Measurements from ENCODE around the gene MRPL55. TPM values are rescaled to one million over a fixed set of nuclear protein-coding genes. Genes with fewer than 3 reads are reported as not detected.

MRPL55 gene
- total and polyA plus RNA-seq, 2 of the 4 experiments (the other 2 are of a cell fraction), result 48.9 to 95.4 TPM

- Histone ChIP-seq H3K4me1 (ENCODE audit: control insufficient read depth, insufficient read depth, low read length) (peaks cover 29% of the 10 kb centered on the region), H2BK20ac (ENCODE audit: low read depth, low read length) (no peak overlapping the region), H4K5ac (ENCODE audit: low read depth, low read length) (no peak overlapping the region), H2AK9ac (replicated peaks; ENCODE audit: low read depth, low read length, poor library complexity) (no peak overlapping the region), H2AFZ (replicated peaks; ENCODE audit: low read length, poor library complexity) (no peak overlapping the region), H4K20me1 (ENCODE audit: insufficient read depth, low read length) (peaks cover 67% of the 10 kb centered on the region), H3K27me3 (ENCODE audit: control insufficient read depth, insufficient read depth, low read length) (no peaks in the 10 kb centered on the region), H3K4me3 (ENCODE audit: insufficient read depth, low read depth, low read length) (no peak overlapping the region), H4K8ac (ENCODE audit: low read depth in 2 of 2, low read length in 2 of 2) (no peak overlapping the region), H4K91ac (ENCODE audit: insufficient read depth, low read depth, low read length) (no peak overlapping the region), H3K79me1 (ENCODE audit: low read depth in 1 of 2, low read length in 2 of 2) (peaks cover 0 to 43% of the 10 kb centered on the region in 2 experiments; a peak in 2 of 4 replicates), H2BK5ac (ENCODE audit: low read depth, low read length, poor library complexity, severe bottlenecking) (peak overlapping the region; percentile 97), H3K9ac (ENCODE audit: low read depth, low read length) (peak overlapping the region; percentile 99), H3K18ac (ENCODE audit: low read depth, low read length) (no peak overlapping the region), H2BK15ac (ENCODE audit: low read depth, low read length) (no peak overlapping the region), H3K4ac (ENCODE audit: low read depth, low read length) (0 out of 2 replicates have a peak overlapping the region, but pooled peaks have one; percentile 25), H3K27ac (ENCODE audit: insufficient read depth, low read length) (peak overlapping the region; percentile 74), H2AK5ac (ENCODE audit: low read depth, low read length) (peak overlapping the region; percentile 20), H3K9me1 (ENCODE audit: insufficient read depth, low read length) (peaks cover 26% of the 10 kb centered on the region), H3K14ac (replicated peaks; ENCODE audit: low read depth, low read length) (no peak overlapping the region; the same call in 1 of the 2 replicates), H3K9me3 (ENCODE audit: control insufficient read depth, insufficient read depth, low read length) (no peaks in the 10 kb centered on the region), H3K36me3 (ENCODE audit: control insufficient read depth, insufficient read depth, low read length) (peaks cover 12% of the 10 kb centered on the region), H3K23ac (ENCODE audit: low read depth, low read length) (peak overlapping the region; percentile 39), H3K4me2 (ENCODE audit: low read depth, low read length) (peak overlapping the region; percentile 98), H2BK120ac (ENCODE audit: low read depth, low read length) (no peak overlapping the region), H3K56ac (ENCODE audit: extremely low read depth, insufficient read depth, low read length) (0 out of 2 replicates have a peak overlapping the region, but pooled peaks have one; percentile 18)
- TF ChIP-seq RCOR1 (IDR thresholded peaks at IDR 0.05; ENCODE audit: insufficient replicate concordance, low read length) (no peak), CHD1 (IDR thresholded peaks at IDR 0.05; ENCODE audit: low read depth, low read length) (no peak), MAFK (IDR thresholded peaks at IDR 0.05; ENCODE audit: low read depth, low read length) (no peak)
- ChIA-PET POLR2A (ENCODE audit: unreplicated experiment) (no interaction called here), CTCF (interaction anchor here (1.0 kb wide), 1 partner anchor 46 kb away, joined by 3 read pairs; no protein-coding TSS in a partner anchor)
- WGBS, 2 experiments (ENCODE audit: extremely low coverage in 2 of 2, insufficient read length in 1 of 2), result no CpG with 5 or more reads among the region's 5 CpGs
- dilution Hi-C loops (cut with HindIII; ENCODE audit: low sequenced_read_pairs, unreplicated experiment), result no loop called here
- DNase-seq (no peak), ATAC-seq (ENCODE audit: low read depth) (no peak)
- in situ Hi-C loops (cut with MboI; ENCODE audit: low sequenced_read_pairs), result loop anchor here (10.0 kb wide), 1 partner anchor 320 kb away; no protein-coding TSS in a partner anchor
- no TSS peak for BruUV-seq (replicated peaks)
- intact Hi-C loops (cut with micrococcal nuclease), result loop anchor here (2.0 to 10.0 kb wide), 5 partner anchors 18 to 600 kb away; partner anchors contain the start of genes C1orf35 and WNT9A
These were observed 24.3 kb downstream of the MRPL55 start for GRCh38 chr1:228084797-228085196.
